Measurements from ENCODE around the gene ZSWIM3. TPM values are rescaled to one million over a fixed set of nuclear protein-coding genes. Genes with fewer than 3 reads are reported as not detected.

Gene ZSWIM3
- total and polyA plus RNA-seq, 8 donors = 0.46 to 2.2 (median 1.3) TPM

DNA sequence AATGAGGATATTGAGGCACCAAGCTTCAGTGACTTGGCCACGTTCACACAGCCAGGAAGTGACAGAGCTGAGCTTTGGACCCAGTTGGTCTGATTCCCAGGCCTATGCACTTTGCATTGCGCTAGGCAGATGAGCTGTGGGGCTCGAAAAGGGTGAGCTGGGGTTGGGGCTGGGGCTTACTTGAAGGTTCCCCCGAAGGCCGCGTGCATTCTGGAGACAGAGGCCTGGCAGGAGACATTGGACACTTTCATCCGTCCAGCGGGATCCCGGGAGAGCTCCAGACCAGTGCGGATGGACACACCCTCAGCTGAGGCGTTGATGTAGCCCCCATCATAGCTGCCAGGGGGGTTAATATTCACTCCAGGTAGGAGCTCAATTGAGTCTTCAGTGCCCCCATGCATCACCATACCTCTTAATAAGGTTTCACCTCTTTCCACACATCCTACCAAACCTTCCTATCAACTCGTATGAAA is 52.0 kb downstream of the ZSWIM3 start:
- no peaks in the 10 kb centered on the region for H3K9me3 ChIP-seq
- DNase-seq = no peak
- peaks cover 0 to 3% (median 0%) of the 10 kb centered on the region in 3 donors for H3K4me1 ChIP-seq
- no peak for ATAC-seq
- TF ChIP-seq, protein P1, sequence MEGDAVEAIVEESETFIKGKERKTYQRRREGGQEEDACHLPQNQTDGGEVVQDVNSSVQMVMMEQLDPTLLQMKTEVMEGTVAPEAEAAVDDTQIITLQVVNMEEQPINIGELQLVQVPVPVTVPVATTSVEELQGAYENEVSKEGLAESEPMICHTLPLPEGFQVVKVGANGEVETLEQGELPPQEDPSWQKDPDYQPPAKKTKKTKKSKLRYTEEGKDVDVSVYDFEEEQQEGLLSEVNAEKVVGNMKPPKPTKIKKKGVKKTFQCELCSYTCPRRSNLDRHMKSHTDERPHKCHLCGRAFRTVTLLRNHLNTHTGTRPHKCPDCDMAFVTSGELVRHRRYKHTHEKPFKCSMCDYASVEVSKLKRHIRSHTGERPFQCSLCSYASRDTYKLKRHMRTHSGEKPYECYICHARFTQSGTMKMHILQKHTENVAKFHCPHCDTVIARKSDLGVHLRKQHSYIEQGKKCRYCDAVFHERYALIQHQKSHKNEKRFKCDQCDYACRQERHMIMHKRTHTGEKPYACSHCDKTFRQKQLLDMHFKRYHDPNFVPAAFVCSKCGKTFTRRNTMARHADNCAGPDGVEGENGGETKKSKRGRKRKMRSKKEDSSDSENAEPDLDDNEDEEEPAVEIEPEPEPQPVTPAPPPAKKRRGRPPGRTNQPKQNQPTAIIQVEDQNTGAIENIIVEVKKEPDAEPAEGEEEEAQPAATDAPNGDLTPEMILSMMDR (IDR thresholded peaks at IDR 0.05) = no peak
- no peaks in the 10 kb centered on the region for H3K27me3 ChIP-seq
- peaks cover 0 to 14% (median 0%) of the 10 kb centered on the region in 3 donors for H3K36me3 ChIP-seq
- intact Hi-C loops (cut with DNase I) = no loop called here
- H3K27ac ChIP-seq = no peak overlapping the region
- no peak overlapping the region for H3K4me3 ChIP-seq
- no peak for FAIRE-seq
- WGBS, 2 donors = 83 to 84% methylated on average over 12 of the region's 12 CpGs

DNA sequence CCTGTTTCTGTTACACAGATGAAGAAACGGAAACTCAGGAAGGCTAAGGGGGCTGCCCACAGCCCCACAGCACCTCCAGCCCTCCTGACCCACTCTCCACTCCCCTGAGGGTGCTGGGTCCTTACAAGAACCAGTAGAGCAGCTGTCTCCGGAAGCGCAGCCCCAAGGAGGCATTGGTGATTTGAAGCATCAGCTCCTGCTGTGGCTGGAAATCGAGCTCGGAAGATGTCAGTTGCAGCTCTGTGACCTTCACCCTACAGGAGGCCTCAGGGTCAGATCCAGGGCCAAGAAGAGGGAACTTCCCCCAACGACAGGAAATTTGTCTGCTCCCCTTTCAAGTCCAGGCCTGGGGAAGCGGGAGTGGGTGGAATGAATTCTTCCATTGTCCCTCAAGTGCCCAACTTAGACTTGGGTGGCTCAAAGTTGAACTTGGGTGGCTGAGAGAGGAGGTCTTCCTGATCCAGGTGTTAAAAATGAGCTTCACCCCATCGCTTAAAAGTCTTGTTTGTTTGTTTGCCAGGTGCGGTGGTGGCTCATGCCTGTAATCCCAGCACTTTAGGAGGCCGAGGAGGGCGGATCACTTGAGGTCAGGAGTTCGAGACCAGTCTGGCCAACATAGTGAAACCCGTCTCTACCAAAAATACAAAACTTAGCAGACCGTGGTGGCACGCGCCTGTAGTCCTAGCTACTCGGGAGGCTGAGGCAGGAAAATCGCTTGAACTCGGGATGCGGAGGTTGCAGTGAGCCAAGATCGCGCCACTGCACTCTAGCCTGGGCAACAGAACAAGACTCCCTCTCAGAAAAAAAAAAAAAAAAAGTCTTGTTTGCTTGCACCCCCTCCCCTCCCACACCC is 52.6 kb downstream of the ZSWIM3 start:
- TF ChIP-seq, protein P1 (IDR thresholded peaks at IDR 0.05) = no peak
- Histone ChIP-seq H3K4me3 (no peak overlapping the region), H3K27me3 (no peaks in the 10 kb centered on the region), H3K27ac (no peak overlapping the region), H3K9me3 (no peaks in the 10 kb centered on the region), H3K36me3 (peaks cover 0 to 7% (median 0%) of the 10 kb centered on the region in 3 donors), H3K4me1 (peaks cover 0 to 3% (median 0%) of the 10 kb centered on the region in 3 donors)
- WGBS, 2 donors = 78 to 81% methylated on average over 22 of the region's 22 CpGs
- DNase-seq (peak in 1 of 6 donors; percentile 19), FAIRE-seq (no peak), ATAC-seq (no peak)
- intact Hi-C loops (cut with DNase I) = no loop called here

DNA sequence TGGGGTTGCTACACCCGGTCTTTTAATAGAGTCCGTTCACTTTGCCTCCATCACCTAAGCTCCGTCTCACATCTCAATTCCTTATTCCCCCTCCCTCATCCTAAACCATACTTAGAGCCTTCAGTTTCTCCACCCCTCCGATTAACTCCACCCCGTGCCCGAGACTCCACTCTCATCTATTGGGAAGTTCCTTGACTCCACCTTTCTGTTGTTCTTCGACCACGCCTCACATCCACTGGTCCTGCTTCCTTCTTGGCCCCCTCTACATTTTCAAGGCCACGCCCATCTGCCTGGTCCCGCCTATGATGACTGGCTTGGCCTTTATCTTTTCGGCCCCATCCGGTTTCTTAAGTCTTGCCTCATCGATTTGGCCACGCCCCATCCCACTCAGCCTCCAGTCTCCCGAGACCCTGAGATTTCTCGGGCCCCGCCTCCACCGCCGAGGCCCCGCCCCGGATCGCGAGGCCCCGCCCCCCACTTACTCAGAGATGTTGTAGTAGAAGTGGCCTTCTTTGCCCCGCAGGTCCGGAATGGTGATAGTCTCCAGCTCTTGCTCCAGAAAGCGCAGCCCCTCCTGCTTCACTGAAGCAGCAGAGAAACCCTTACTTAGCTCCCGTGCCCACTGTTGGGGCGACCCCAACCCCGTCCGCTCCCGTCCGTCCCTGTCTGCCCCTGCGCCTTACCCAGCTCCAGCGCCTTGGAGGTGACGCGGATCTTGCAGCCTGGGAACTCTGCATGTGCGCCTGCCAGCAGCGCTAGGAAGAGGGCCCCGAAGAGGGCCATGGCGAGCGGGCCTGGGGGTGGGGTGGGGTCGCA is 53.5 kb downstream of the ZSWIM3 start:
- DNase-seq (peak; percentile 95 to 98 (median 96)), ATAC-seq (peak; percentile 85 to 93 (median 90)), FAIRE-seq (peak; percentile 70)
- Histone ChIP-seq H3K27ac (peak overlapping the region; percentile 52 to 82 (median 74)), H3K27me3 (no peaks in the 10 kb centered on the region), H3K36me3 (peaks cover 0 to 2% (median 0%) of the 10 kb centered on the region in 3 donors), H3K9me3 (no peaks in the 10 kb centered on the region), H3K4me3 (peak overlapping the region; percentile 29 to 56 (median 46)), H3K4me1 (peaks cover 0 to 3% (median 0%) of the 10 kb centered on the region in 3 donors)
- intact Hi-C loops (cut with DNase I) = no loop called here
- WGBS, 2 donors = 8 to 9% methylated on average over 43 of the region's 43 CpGs
- TF ChIP-seq, protein P1 (IDR thresholded peaks at IDR 0.05) = no peak

DNA sequence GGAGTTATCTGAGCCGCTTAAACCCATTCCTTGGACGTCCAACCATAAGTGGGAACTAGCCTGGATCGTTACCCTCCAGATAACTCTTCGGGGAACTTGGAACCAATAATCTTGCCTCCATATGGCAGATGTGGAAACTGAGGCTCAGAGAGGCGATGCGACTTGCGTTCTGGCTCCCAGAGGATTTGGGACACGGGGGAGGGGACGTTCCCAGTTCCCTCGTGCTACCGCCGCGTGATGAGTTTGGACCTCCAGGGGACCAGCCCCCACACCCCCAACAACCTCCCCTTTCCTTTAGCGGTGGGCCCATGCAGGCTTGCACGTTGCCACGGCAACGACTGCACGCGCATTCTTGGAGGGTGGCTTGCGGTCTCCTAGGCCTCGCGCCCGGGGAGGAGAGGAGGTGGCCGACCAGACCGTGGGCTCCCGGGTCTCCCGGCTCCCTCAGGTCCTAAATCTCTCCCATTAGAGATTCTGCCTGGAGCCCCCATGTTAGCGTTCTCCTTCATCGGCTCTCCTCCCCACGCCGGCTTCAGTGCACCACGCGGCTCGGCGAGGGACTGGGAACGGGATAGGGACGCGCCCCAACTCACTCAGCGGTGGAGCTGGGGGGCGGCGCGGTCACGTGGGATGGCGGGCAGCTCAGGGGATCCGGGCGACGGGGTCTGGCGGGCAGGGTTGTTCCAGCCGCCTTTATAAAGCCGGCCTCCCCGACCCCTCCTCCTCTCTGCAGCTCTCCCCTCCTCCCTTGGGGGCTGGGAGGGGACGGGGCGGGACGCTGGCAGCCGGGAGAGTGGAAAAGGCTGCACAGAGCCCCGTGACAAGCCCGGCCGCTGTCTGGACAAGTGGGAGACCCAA is 54.3 kb downstream of the ZSWIM3 start, which contains the start of gene PLTP:
Gene PLTP, minus strand, starts transcription at position 670 of the 858 bp plus-strand sequence. CDS start 703 bp downstream, outside the sequence.
- TF ChIP-seq, protein P1 (IDR thresholded peaks at IDR 0.05) = no peak
- FAIRE-seq = no peak
- peak; percentile 55 to 62 (median 56) for ATAC-seq
- Histone ChIP-seq H3K9me3 (no peaks in the 10 kb centered on the region), H3K36me3 (no peaks in the 10 kb centered on the region), H3K4me3 (peak within 1 kb of the TSS; percentile 29 to 56 (median 46)), H3K27me3 (no peaks in the 10 kb centered on the region), H3K4me1 (peaks cover 0 to 3% (median 0%) of the 10 kb centered on the region in 3 donors), H3K27ac (peak within 1 kb of the TSS; percentile 52 to 82 (median 74))
- WGBS, 2 donors = 1 to 2% methylated on average over 42 to 58 of the region's 58 CpGs
- DNase-seq = peak; percentile 70 to 84 (median 77)
- intact Hi-C loops (cut with DNase I) = no loop called here
